OCI-LY3 (cell line): ENCODE measurements around the gene SPEN.
A peak's percentile ranks its signal among the peaks of the same experiment; 100 is the strongest.

Experiments
- H2AFZ ChIP-seq: fragments of 200-600, 300-600 bp; shearing (Covaris generic); 2 replicates; pipeline ENCODE4 v1.6.0; 2014; ENCODE audit warnings: antibody characterized with exemption, low read depth, low read length
- H3K27ac ChIP-seq: fragments of 200-600, 300-600 bp; sonication (generic); 2 replicates; pipeline ENCODE4 v1.5.1; 2014; ENCODE audit warnings: mild to moderate bottlenecking, low read length, moderate library complexity, mixed read lengths
- H3K27me3 ChIP-seq: fragments of 200-600, 300-600 bp; sonication (generic); 2 replicates; pipeline ENCODE4 v1.6.1; 2014; ENCODE audit warnings: low read depth, low read length, mixed read lengths
- H3K36me3 ChIP-seq: fragments of 200-600, 300-600 bp; sonication (generic); replicated peaks from 2 replicates; pipeline ENCODE3; 2014; ENCODE audit warnings: low read depth, low read length, mixed read lengths
- H3K4me1 ChIP-seq: fragments of 300-600, 200-600 bp; sonication (generic); 2 replicates; pipeline ENCODE4 v1.6.1; 2014; ENCODE audit warnings: low read length, mixed read lengths
- H3K4me2 ChIP-seq: fragments of 200-600, 300-600 bp; sonication (generic); 2 replicates; pipeline ENCODE4 v1.6.1; 2014; ENCODE audit warnings: low read length, mixed read lengths
- H3K4me3 ChIP-seq: fragments of 300-600, 200-600 bp; sonication (generic); 2 replicates; pipeline ENCODE4 v1.5.1; 2014; ENCODE audit warnings: antibody characterized with exemption, mild to moderate bottlenecking, low read length, moderate library complexity
- H3K79me2 ChIP-seq: fragments of 300-600, 200-600 bp; shearing (Covaris generic); 2 replicates; pipeline ENCODE4 v1.6.1; 2014; ENCODE audit warnings: mild to moderate bottlenecking, low read length, mixed read lengths
- H3K9ac ChIP-seq: fragments of 300-600, 200-600 bp; shearing (Covaris generic); 2 replicates; pipeline ENCODE4 v1.6.0; 2014; ENCODE audit warnings: mild to moderate bottlenecking, low read length, moderate library complexity
- H3K9me3 ChIP-seq: fragments of 200-600, 300-600 bp; shearing (Covaris generic); 2 replicates; pipeline ENCODE4 v1.6.1; 2014; ENCODE audit warnings: low read length, mixed read lengths; ENCODE audit not compliant: insufficient read depth
- H4K20me1 ChIP-seq: fragments of 200-600, 300-600 bp; sonication (generic); 2 replicates; pipeline ENCODE4 v1.6.1; 2016; ENCODE audit warnings: low read length, mixed read lengths; ENCODE audit not compliant: insufficient read depth
- EZH2phosphoT487 ChIP-seq: fragments of 200-600 bp; shearing (Covaris generic); IDR thresholded peaks from 2 replicates; pipeline ENCODE4 v1.6.1; 2018; ENCODE audit warnings: antibody characterized with exemption, mixed run types, low read depth
- TF ChIP-seq, protein P1 (sequence below): fragments of 200-600, 300-600 bp; sonication (generic); IDR thresholded peaks from 2 replicates; pipeline ENCODE4 v1.5.1; 2014; ENCODE audit warnings: antibody characterized with exemption, low read length, low read depth

Gene SPEN

DNA sequence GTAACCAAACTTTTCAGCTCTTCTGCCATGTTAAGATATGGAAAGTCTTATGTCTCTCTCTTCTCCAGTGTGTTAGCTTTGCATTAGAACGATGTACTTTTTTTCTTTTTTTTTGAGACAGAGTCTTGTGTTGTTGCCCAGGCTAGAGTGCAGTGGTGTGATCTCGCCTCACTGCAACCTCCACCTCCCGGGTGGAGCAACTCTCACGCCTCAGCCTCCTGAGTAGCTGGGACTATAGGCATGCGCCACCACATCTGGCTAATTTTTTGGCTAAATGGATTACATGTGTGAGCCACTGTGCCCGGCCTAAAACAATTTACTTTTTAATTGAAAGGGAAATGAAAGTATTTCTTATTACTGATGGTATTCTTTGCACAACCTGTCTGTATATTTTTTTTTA, 35.8 kb downstream of the SPEN start:
- Histone ChIP-seq H3K36me3 (no peaks in the 10 kb centered on the region), H2AFZ (no peak overlapping the region), H3K9ac (no peak overlapping the region), H3K27ac (peak overlapping the region; percentile 36; the same call in 1 of the 2 replicates), H3K79me2 (peaks cover 97% of the 10 kb centered on the region), H3K4me3 (no peak overlapping the region), H3K9me3 (no peaks in the 10 kb centered on the region), H4K20me1 (peaks cover 58% of the 10 kb centered on the region), H3K4me1 (peaks cover 39% of the 10 kb centered on the region), H3K27me3 (no peaks in the 10 kb centered on the region), H3K4me2 (peak overlapping the region; percentile 40)
- TF ChIP-seq EZH2phosphoT487: no peak
- TF ChIP-seq, protein P1, sequence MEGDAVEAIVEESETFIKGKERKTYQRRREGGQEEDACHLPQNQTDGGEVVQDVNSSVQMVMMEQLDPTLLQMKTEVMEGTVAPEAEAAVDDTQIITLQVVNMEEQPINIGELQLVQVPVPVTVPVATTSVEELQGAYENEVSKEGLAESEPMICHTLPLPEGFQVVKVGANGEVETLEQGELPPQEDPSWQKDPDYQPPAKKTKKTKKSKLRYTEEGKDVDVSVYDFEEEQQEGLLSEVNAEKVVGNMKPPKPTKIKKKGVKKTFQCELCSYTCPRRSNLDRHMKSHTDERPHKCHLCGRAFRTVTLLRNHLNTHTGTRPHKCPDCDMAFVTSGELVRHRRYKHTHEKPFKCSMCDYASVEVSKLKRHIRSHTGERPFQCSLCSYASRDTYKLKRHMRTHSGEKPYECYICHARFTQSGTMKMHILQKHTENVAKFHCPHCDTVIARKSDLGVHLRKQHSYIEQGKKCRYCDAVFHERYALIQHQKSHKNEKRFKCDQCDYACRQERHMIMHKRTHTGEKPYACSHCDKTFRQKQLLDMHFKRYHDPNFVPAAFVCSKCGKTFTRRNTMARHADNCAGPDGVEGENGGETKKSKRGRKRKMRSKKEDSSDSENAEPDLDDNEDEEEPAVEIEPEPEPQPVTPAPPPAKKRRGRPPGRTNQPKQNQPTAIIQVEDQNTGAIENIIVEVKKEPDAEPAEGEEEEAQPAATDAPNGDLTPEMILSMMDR: no peak

DNA sequence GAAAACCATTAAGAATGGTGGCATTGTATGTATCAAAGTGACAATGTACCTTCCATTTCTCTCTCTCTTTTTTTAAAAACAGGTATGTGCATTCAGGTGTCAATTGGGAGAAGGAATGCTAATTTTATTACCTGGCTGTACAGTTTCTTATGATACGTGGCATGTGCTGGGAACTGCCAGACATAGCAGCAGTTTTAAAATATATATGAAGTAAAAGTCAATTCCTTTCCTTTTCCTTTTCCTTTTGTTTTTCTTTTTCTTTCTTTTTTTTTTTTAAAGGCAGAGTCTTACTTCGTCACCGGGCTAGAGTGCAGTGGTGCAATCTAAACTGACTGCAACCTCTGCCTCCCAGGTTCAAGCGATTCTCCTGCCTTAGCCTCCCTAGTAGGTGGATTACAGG, 37.0 kb downstream of the SPEN start:
- Histone ChIP-seq H3K4me1 (peaks cover 39% of the 10 kb centered on the region), H3K9me3 (no peaks in the 10 kb centered on the region), H3K4me2 (no peak overlapping the region), H2AFZ (no peak overlapping the region), H4K20me1 (peaks cover 54% of the 10 kb centered on the region), H3K27me3 (no peaks in the 10 kb centered on the region), H3K4me3 (no peak overlapping the region), H3K27ac (no peak overlapping the region), H3K79me2 (peaks cover 97% of the 10 kb centered on the region), H3K36me3 (no peaks in the 10 kb centered on the region), H3K9ac (no peak overlapping the region)
- TF ChIP-seq, protein P1: no peak
- no peak for TF ChIP-seq EZH2phosphoT487

DNA sequence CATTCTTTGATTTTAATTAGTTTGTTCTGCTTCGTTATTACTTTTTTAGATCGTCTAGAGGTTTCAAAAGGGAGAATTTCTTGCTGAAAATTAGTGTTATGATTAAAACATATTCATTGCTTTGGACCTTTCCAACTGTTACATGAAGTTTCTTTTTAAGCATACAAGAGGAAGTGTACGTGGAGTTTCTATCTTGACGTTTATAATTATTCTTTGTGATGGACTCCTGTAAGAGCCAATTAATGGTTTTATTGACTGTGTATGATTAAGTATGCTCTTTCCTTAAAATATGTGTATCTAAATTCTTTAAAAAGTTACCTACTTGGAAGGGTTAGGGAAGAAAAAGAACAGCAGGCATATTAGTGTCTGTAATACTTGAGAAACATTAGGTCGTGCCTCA, 37.8 kb downstream of the SPEN start:
- Histone ChIP-seq H3K79me2 (peaks cover 99% of the 10 kb centered on the region), H3K9me3 (no peaks in the 10 kb centered on the region), H3K27me3 (no peaks in the 10 kb centered on the region), H2AFZ (no peak overlapping the region), H4K20me1 (peaks cover 54% of the 10 kb centered on the region), H3K4me2 (peak overlapping the region; percentile 74), H3K4me1 (peaks cover 39% of the 10 kb centered on the region), H3K36me3 (no peaks in the 10 kb centered on the region), H3K27ac (peak overlapping the region; percentile 35; the same call in 1 of the 2 replicates), H3K9ac (peak overlapping the region; percentile 24; the same call in 1 of the 2 replicates), H3K4me3 (peak overlapping the region; percentile 56)
- TF ChIP-seq, protein P1: no peak
- no peak for TF ChIP-seq EZH2phosphoT487

DNA sequence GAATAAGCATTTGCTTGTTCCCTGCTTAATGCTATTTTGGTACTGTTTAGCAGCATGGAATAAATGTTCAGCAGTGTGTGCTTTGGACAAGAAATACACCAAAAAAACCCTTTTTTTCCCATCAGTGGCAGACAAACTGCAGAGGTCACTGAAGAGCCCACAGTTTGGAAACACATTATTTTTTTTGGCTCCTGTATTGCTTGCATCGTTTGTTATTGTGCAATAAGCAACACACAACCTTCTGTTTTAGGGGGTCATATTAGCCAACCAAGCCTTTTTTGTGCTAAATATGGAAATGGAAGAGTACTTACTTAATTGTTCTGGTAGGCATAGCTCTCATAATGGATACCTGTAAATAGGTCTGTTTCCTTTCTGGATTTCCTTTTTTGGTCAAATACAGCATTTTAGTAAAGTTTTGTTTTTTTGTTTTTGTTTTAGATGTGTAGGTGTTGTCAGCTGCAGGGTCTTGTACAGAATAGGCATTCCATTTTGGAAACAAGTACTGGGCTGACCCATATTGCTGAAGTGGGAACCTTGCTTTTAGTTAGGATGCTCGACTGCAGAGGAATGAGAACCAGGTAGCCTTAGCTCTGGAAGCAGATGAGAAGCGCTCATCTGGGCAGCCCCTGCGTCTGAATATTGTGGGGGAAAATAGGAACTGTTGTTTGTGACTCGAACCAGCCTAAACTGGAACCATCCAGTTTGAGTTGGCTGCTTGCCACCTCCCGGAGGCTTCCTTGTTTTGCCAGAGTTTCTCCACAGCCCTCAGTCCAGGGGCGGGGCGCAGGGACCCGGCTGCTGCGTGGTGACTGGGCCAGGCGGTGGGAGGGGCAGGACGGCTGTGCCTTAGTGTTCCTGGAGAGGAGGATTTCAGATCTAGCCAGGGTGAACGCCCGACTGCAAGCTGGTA, 38.4 kb downstream of the SPEN start:
- Histone ChIP-seq H4K20me1 (peaks cover 49% of the 10 kb centered on the region), H3K27ac (0 out of 2 replicates have a peak overlapping the region, but pooled peaks have one; percentile 35), H3K9me3 (no peaks in the 10 kb centered on the region), H2AFZ (no peak overlapping the region), H3K4me2 (peak overlapping the region; percentile 74), H3K9ac (peak overlapping the region; percentile 24; the same call in 1 of the 2 replicates), H3K36me3 (no peaks in the 10 kb centered on the region), H3K4me3 (peak overlapping the region; percentile 56), H3K4me1 (peaks cover 39% of the 10 kb centered on the region), H3K27me3 (no peaks in the 10 kb centered on the region), H3K79me2 (peaks cover 99% of the 10 kb centered on the region)
- no peak for TF ChIP-seq EZH2phosphoT487
- TF ChIP-seq, protein P1: peak; percentile 19; the same call in 1 of the 2 replicates
